IMR-90 (cell line): Measurements from ENCODE around the gene CNNM3. TPM values are rescaled to one million over a fixed set of nuclear protein-coding genes. Genes with fewer than 3 reads are reported as not detected.

Experiments used
- ATAC-seq: fragments of 200-7000 bp; cut with Tn5 transposase; 2 replicates; pipeline ENCODE4 v1.9.1; 2020; ENCODE audit warnings: low read depth, mild to moderate bottlenecking, moderate library complexity
- BruUV-seq: library from RNA; stranded (reverse); fragments of 400-500 nt; replicated peaks from 2 replicates; lab custom pipeline; 2021; lab: Mats Ljungman, UMichigan
- CTCF ChIA-PET: fragments of 300-600 bp; formaldehyde crosslinking; extraction: SDS; loops from one replicate; lab custom pipeline; 2021; ENCODE audit warnings: antibody characterized with exemption; lab: Yijun Ruan, JAX
- POLR2A ChIA-PET: fragments of 300-600 bp; sonication (Branson Sonifier 250); formaldehyde crosslinking; loops from one replicate; lab custom pipeline; 2022; ENCODE audit warnings: antibody characterized with exemption; ENCODE audit not compliant: unreplicated experiment; lab: Charles Lee
- DNase-seq: peaks from one replicate; pipeline ENCODE4 v3.0.0; 2013
- H2AFZ ChIP-seq: replicated peaks from 2 replicates; pipeline ENCODE3; 2013; ENCODE audit warnings: low read length, mild to moderate bottlenecking; ENCODE audit not compliant: poor library complexity
- H2AK5ac ChIP-seq: 2 replicates; pipeline ENCODE4 v1.6.1; 2013; ENCODE audit warnings: low read depth, low read length, inconsistent platforms
- H2AK9ac ChIP-seq: replicated peaks from 2 replicates; pipeline ENCODE3; 2013; ENCODE audit warnings: mild to moderate bottlenecking, low read depth, low read length, moderate library complexity; ENCODE audit not compliant: poor library complexity
- H2BK120ac ChIP-seq: 2 replicates; pipeline ENCODE4 v1.6.1; 2013; ENCODE audit warnings: low read depth, low read length, inconsistent platforms
- H2BK15ac ChIP-seq: 3 replicates; pipeline ENCODE4 v1.6.1; 2013; ENCODE audit warnings: low read depth, low read length, inconsistent platforms
- H2BK20ac ChIP-seq: 2 replicates; pipeline ENCODE4 v1.6.1; 2013; ENCODE audit warnings: low read depth, mild to moderate bottlenecking, inconsistent platforms, low read length, moderate library complexity
- H2BK5ac ChIP-seq: 2 replicates; pipeline ENCODE4 v1.6.1; 2013; ENCODE audit warnings: mild to moderate bottlenecking, low read depth, low read length, inconsistent platforms; ENCODE audit not compliant: poor library complexity, severe bottlenecking
- H3K14ac ChIP-seq: replicated peaks from 2 replicates; pipeline ENCODE4 v1.6.1; 2013; ENCODE audit warnings: low read depth, low read length, inconsistent platforms
- H3K18ac ChIP-seq: 2 replicates; pipeline ENCODE4 v1.6.1; 2013; ENCODE audit warnings: low read depth, low read length, control low read depth
- H3K23ac ChIP-seq: 2 replicates; pipeline ENCODE4 v1.6.1; 2013; ENCODE audit warnings: low read depth, low read length, inconsistent platforms
- H3K27ac ChIP-seq: 2 replicates; pipeline ENCODE4 v1.5.1; 2013; ENCODE audit warnings: mild to moderate bottlenecking, control low read depth, low read length; ENCODE audit not compliant: insufficient read depth
- H3K27me3 ChIP-seq: 2 replicates; pipeline ENCODE4 v1.6.1; 2013; ENCODE audit warnings: low read length; ENCODE audit not compliant: control insufficient read depth, insufficient read depth
- H3K36me3 ChIP-seq: 2 replicates; pipeline ENCODE4 v1.6.1; 2013; ENCODE audit warnings: low read length, mixed read lengths; ENCODE audit not compliant: control insufficient read depth, insufficient read depth
- H3K4ac ChIP-seq: 2 replicates; pipeline ENCODE4 v1.6.1; 2013; ENCODE audit warnings: low read depth, low read length, inconsistent platforms
- H3K4me1 ChIP-seq: 2 replicates; pipeline ENCODE4 v1.6.1; 2013; ENCODE audit warnings: low read length, mixed read lengths; ENCODE audit not compliant: control insufficient read depth, insufficient read depth
- H3K4me2 ChIP-seq: 2 replicates; pipeline ENCODE4 v1.6.1; 2013; ENCODE audit warnings: low read depth, mild to moderate bottlenecking, control low read depth, low read length, moderate library complexity
- H3K4me3 ChIP-seq: 2 replicates; pipeline ENCODE4 v1.5.1; 2013; ENCODE audit warnings: low read depth, mild to moderate bottlenecking, control low read depth, low read length, moderate library complexity; ENCODE audit not compliant: insufficient read depth
- H3K56ac ChIP-seq: 2 replicates; pipeline ENCODE4 v1.6.1; 2013; ENCODE audit warnings: low read length, inconsistent platforms; ENCODE audit not compliant: insufficient read depth; ENCODE audit errors: extremely low read depth
- H3K79me1 ChIP-seq, 2 experiments: 2 replicates each; pipeline ENCODE4 v1.6.1; 2013; ENCODE audit warnings: low read length in 2 of 2, inconsistent platforms in 1 of 2, low read depth in 1 of 2
- H3K9ac ChIP-seq: 2 replicates; pipeline ENCODE4 v1.6.1; 2013; ENCODE audit warnings: low read depth, low read length, control low read depth
- H3K9me1 ChIP-seq: 2 replicates; pipeline ENCODE4 v1.6.1; 2013; ENCODE audit warnings: low read length, inconsistent platforms; ENCODE audit not compliant: insufficient read depth
- H3K9me3 ChIP-seq: 2 replicates; pipeline ENCODE4 v1.6.1; 2013; ENCODE audit warnings: low read length; ENCODE audit not compliant: control insufficient read depth, insufficient read depth
- H4K20me1 ChIP-seq: 2 replicates; pipeline ENCODE4 v1.6.1; 2013; ENCODE audit warnings: low read length, inconsistent platforms; ENCODE audit not compliant: insufficient read depth
- H4K5ac ChIP-seq: 2 replicates; pipeline ENCODE4 v1.6.1; 2013; ENCODE audit warnings: mild to moderate bottlenecking, low read depth, low read length, control low read depth
- H4K8ac ChIP-seq, 2 experiments: 2 replicates each; pipeline ENCODE4 v1.6.1; 2013; ENCODE audit warnings: low read depth in 2 of 2, low read length in 2 of 2, control low read depth in 1 of 2, inconsistent platforms in 1 of 2
- H4K91ac ChIP-seq: 2 replicates; pipeline ENCODE4 v1.6.1; 2013; ENCODE audit warnings: low read depth, low read length, inconsistent platforms; ENCODE audit not compliant: insufficient read depth
- POLR2A ChIP-seq: IDR thresholded peaks from 2 replicates; pipeline ENCODE4 v1.6.1; 2012; ENCODE audit warnings: mild to moderate bottlenecking, low read depth, low read length
- WGBS, 2 experiments: methylation state at CpG; one replicate each; pipeline versions ENCODE4 v1.1.5 to v1.1.7; 2013; ENCODE audit warnings: missing lambda C conversion rate in 2 of 2; ENCODE audit not compliant: insufficient read length in 1 of 2; ENCODE audit errors: extremely low coverage in 2 of 2; 5-methylcytosine and 5-hydroxymethylcytosine counted together
- dilution Hi-C: fragments of 300-500 bp; cut with HindIII; formaldehyde crosslinking; loops from one replicate; pipeline ENCODE4 v1.14.3; 2018; ENCODE audit warnings: low sequenced_read_pairs; ENCODE audit not compliant: unreplicated experiment
- in situ Hi-C: fragments of 300-500 bp; cut with MboI; formaldehyde crosslinking; loops from 3 replicates; pipeline ENCODE4 v1.14.3; 2019; ENCODE audit warnings: low sequenced_read_pairs, inconsistent platforms, mixed read lengths
- intact Hi-C: fragments of 100-400 bp; cut with micrococcal nuclease; formaldehyde crosslinking; loops from 2 replicates; pipeline ENCODE4 v1.10.0; 2022
- polyA plus RNA-seq, 3 experiments: library from polyadenylated mRNA; depleted of rRNA; stranded (reverse); fragments of >200 nt; gene quantifications; 2 replicates each; pipeline ENCODE4 v1.2.3, GENCODE V29; 2012; ENCODE audit warnings: low replicate concordance in 1 of 3
- total RNA-seq: library from RNA; depleted of rRNA; stranded (reverse); fragments of >200 nt; gene quantifications from 2 replicates; pipeline ENCODE4 v1.2.3, GENCODE V29; 2012

The CNNM3 gene
- total and polyA plus RNA-seq, 2 of the 4 experiments (the other 2 are of a cell fraction): 2.3 to 6.1 TPM

- Histone ChIP-seq H4K5ac (no peak overlapping the region), H2AK5ac (0 out of 2 replicates have a peak overlapping the region, but pooled peaks have one; percentile 66), H3K4me1 (peaks cover 10% of the 10 kb centered on the region; the same call in 1 of the 2 replicates), H4K91ac (no peak overlapping the region), H3K14ac (peak overlapping the region; percentile 36; the same call in 1 of the 2 replicates), H2AK9ac (peak overlapping the region; percentile 43), H3K4ac (0 out of 2 replicates have a peak overlapping the region, but pooled peaks have one; percentile 9), H3K27ac (no peak overlapping the region), H2BK5ac (no peak overlapping the region), H3K79me1 (no peaks in the 10 kb centered on the region), H3K23ac (no peak overlapping the region), H3K56ac (no peak overlapping the region), H3K9me1 (peaks cover 11% of the 10 kb centered on the region; the same call in 1 of the 2 replicates), H2BK120ac (no peak overlapping the region), H4K20me1 (no peaks in the 10 kb centered on the region), H3K9ac (no peak overlapping the region), H3K27me3 (no peaks in the 10 kb centered on the region), H3K4me3 (no peak overlapping the region), H4K8ac (peak overlapping the region in 1 of 2 experiments; percentile 84; a peak in 2 of 4 replicates), H3K9me3 (no peaks in the 10 kb centered on the region), H3K4me2 (no peak overlapping the region), H3K36me3 (peaks cover 25% of the 10 kb centered on the region), H3K18ac (no peak overlapping the region), H2BK15ac (no peak overlapping the region), H2AFZ (peak overlapping the region; percentile 88), H2BK20ac (no peak overlapping the region)
- WGBS, 2 experiments: 64% methylated on average over 5 of the region's 11 CpGs; no CpG with 5 or more reads in 1 of the 2 experiments
- POLR2A ChIA-PET: no interaction called here
- in situ Hi-C loops: no loop called here
- no peak for DNase-seq
- dilution Hi-C loops: no loop called here
- CTCF ChIA-PET: no interaction called here
- BruUV-seq: no TSS peak
- intact Hi-C loops: no loop called here
- no peak for TF ChIP-seq POLR2A
- ATAC-seq: no peak
Measured at GRCh38 chr2:96832408-96832753, 16.3 kb downstream of the CNNM3 start.
